CD4-positive, alpha-beta T cell treated with Interleukin-2 at 100 ng/mL for 4 hours (primary cell): Measurements from ENCODE around the gene QSOX2.
"Not testable (repeated sequence)": the region's sequence is repeated elsewhere in the genome, so short reads cannot be mapped to it uniquely, and the experiment has no call there.

Source experiments
- DNase-seq: peaks from one replicate; pipeline ENCODE4 v3.0.0-alpha.2; 2020; ENCODE audit warnings: low spot score

Gene QSOX2

GRCh38 chr9:136236471-136237410 lies 8.9 kb downstream of the QSOX2 start:
- DNase-seq, result not testable (repeated sequence)

DNA sequence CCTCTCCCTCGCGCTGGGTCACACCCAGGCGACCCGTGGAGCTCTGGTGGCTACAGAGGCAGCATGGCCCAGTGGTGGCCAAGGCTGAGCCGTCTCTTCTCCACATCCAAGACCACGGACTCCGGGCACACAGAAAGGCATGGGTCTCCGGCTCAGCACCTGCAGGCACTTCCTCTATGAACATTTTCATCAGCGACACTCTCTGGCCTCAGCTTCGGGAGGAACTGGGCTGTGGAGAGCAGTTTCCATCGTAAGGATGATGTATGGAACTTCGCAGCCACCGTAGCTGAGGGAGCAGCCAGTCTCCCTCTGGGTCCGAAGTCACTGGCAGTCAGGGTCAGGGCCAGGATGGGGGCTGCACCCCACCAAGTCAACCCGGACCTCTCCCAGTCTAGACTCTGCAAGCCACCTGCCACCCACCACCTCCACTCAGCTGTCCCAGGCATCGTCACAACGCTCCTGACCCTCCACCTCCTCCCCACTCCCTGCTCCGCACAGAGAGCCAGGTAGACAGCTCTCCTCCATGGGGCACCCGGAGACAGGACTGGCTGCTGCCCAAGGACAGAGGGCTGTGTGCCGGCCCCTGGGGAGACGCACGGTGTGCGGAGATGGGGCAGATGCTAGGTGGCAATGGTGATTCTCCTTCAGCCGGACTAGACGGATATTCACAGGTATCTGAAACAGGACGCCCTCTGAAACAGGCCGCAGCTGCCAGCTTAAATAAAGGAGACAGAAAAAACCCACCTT lies 9.7 kb downstream of the QSOX2 start:
- no peak for DNase-seq

DNA sequence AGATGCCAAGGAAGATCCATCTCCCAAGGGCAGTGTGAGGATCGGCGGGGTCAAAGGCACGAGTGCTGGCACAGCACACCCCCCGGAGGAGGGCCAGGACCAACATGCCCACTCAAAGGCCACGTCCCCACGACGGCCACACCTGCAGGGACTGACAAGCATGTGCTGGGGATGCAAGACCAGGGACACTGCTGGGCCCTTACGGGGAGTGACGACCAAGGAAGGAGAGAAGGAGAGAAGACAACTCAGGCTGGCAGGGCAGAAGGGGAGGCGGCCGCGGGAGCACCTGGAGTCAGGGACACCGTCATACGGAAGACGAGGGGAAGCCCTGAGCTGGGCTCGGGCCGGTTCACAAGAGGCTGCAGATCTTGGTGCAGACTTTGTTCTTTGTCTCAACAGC lies 10.4 kb downstream of the QSOX2 start:
- DNase-seq, result no peak

DNA sequence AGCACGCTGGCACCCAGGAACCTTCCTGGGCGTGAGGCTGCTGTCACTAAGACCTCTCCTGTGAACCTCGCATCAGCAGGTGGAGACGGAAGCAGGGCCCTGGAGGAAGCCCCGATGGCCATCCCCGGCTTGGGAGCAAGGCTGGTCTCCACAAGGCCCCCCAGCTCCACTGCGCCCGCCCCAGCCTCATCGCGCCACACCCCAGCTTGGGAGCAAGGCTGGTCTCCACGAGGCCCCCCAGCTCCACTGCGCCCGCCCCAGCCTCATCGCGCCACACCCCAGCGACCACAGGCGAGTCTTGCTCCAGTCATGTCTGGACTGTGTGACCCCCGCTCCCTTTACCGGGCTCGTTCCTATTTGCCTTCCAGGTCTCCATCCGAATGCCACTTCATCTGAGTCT lies 11.0 kb downstream of the QSOX2 start:
- DNase-seq, result no peak

GRCh38 chr9:136233868-136234267 lies 11.7 kb downstream of the QSOX2 start:
- DNase-seq, result no peak

GRCh38 chr9:136233411-136233810 lies 12.2 kb downstream of the QSOX2 start:
- DNase-seq, result no peak

DNA sequence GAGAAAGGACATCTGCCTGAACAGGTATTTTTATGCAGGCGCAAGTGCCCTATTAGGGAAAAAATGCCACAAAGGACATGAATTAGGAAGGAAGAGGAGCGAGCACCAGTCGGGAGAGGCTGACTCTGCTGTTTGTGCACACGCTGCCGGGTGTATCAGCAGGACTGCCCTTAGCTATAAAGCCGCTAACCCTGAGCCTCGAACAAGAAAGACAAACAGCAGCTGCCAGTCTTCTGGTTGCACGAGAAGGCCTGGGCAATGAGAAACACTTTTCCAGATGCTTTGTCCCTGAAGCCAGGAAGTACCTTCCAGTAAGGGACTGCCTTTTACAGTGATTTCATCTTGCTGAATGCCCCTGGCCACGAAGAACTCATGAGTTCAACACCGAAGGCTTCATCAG lies 12.6 kb downstream of the QSOX2 start:
- no peak for DNase-seq

GRCh38 chr9:136231478-136232297 lies 13.9 kb downstream of the QSOX2 start:
- DNase-seq, result peak; percentile 13

DNA sequence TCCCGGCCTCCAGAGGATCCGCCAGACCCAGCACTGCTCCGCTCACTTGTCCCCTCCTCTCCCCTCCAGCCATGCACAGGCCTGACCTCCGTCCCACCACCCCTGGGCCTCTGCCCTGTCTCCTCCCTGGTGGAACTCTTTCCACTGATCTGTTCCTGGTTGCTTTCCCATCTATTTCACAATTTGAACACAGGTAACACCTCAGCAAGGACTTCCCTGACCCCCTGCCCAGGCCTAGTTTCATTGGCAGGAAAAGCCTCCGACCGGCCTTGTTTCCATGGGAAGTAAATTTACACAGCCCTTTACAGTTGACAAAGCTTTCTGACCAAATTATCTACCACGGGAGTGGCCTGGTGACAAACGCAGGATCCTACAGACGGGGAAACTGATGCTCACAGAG lies 14.8 kb downstream of the QSOX2 start:
- no peak for DNase-seq

DNA sequence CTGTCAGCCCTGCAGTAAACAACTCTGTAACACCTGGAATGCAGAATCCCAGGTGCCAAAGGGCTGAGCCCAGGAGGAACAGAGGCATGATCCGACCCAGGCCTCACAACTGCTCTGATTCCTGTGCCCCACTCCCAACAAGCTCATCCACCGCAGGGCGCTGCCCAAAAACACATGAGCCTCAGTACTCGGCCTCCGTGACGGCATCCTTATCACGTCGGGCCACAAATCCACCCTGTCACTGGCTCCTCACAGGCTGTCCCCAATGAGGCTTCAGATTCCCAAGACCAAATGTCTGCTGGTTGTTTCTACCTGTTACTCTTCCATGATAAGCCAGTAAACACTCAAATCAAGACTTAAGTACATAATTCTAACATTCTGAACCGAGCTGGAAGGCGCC lies 15.2 kb downstream of the QSOX2 start:
- DNase-seq, result no peak

GRCh38 chr9:136229096-136230065 lies 16.2 kb downstream of the QSOX2 start:
- no peak for DNase-seq

GRCh38 chr9:136228107-136228875 lies 17.3 kb downstream of the QSOX2 start:
- DNase-seq, result no peak

GRCh38 chr9:136226680-136227407 lies 18.8 kb downstream of the QSOX2 start:
- DNase-seq, result no peak

DNA sequence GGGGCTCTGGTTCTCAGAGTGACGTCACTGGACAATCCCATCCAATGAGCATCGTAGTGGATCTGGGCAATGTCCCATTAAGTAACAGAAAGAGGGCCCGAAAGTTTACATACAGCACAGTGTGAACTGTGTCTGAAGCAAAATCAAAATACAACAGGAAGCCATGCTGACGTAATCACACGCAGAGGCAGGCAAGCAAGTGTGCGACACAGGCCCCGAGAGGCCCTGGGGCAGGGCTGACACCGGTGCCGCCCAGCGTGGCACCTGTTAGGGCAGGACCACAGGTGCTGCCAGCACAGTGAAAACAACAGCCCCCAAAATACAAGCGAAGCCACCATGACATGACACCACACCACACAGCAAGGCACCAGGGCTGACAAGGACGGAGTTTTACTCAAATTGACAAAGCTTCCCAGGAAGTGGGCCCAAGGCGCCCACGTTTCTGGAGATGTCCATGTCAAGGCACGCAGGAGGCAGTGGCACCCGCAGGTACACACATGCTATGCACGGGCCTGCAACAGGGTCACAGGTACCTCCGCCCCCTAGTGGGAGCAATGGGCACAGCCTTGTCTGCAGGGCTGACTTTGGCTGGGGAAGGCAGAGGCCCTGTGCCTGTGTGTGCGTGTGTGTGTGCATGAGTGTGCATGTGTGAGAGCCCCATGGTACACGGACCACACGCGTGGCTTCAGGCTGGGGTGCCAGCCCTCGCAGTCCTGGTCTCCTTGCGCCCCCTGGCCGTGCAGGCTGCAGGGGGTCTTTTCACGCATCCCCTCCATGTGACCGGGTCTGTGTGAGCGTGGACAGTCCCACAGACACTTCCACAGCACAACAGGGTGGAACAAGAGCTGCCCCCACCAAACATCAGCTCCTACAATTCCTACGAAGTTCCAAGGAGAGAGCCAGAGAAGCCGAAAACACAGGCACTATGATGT lies 19.6 kb downstream of the QSOX2 start:
- peak; percentile 71 for DNase-seq

GRCh38 chr9:136225366-136225747 lies 20.3 kb downstream of the QSOX2 start:
- DNase-seq, result no peak

DNA sequence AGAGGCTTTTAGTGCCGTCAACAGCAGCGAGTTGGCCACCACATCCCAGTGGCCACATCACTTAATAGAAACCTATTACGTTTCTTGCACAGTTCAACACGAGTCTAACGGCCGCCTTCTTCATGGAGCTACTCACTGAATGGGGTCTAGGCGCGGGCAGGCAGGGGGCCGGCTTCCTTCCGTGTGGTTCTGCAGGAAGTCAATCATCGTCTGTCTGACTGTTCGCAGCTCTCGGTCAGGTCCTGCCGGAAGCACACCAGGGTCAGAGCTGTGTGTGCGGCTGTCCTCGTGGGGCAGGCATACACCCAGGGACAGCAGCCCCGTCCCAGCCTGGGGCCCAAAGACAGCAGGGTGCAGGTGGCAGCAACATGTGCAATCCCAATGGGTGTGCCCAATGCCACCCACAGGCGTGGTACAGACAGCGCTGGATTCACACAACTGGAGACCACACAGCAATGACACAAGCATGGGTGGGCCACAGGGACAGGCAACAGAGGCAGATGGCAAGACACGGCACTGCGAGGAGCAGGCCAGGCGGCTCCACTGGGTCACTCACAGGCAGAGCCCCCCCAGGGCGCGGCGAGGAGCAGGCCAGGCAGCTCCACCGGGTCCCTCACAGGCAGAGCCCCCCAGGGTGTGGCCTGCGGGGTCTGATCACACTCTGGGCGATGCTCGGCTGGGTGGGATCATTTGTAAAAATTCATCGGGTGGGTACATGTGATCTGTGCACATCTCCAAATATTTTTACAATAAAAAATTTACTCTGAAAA lies 21.6 kb downstream of the QSOX2 start:
- no peak for DNase-seq

- DNase-seq, result no peak
Observed at GRCh38 chr9:136222906-136223285, 22.7 kb downstream of the QSOX2 start.
